Activated naive CD8-positive, alpha-beta T cell (primary cell): ENCODE data around the gene SH3BP2.
A peak's percentile ranks its signal among the peaks of the same experiment; 100 is the strongest.

Source experiments
- H3K27ac Mint-ChIP-seq: one replicate; pipeline ENCODE4 v1.8.0; 2021; ENCODE audit warnings: mixed read lengths
- H3K27me3 Mint-ChIP-seq: one replicate; pipeline ENCODE4 v1.8.0; 2021; ENCODE audit warnings: mixed read lengths
- H3K36me3 Mint-ChIP-seq: one replicate; pipeline ENCODE4 v1.8.0; 2021; ENCODE audit warnings: mixed read lengths
- H3K4me1 Mint-ChIP-seq: one replicate; pipeline ENCODE4 v1.8.0; 2021; ENCODE audit warnings: low read depth, mixed read lengths
- H3K4me3 Mint-ChIP-seq: one replicate; pipeline ENCODE4 v1.8.0; 2021; ENCODE audit warnings: mild to moderate bottlenecking, mixed read lengths
- H3K9me3 Mint-ChIP-seq: one replicate; pipeline ENCODE4 v1.8.0; 2021; ENCODE audit warnings: low read depth, mixed read lengths

SH3BP2 gene

GRCh38 chr4:2794486-2795299, 1.8 kb downstream of the SH3BP2 start:
- Mint-ChIP-seq H3K27ac (no peak overlapping the region), H3K36me3 (no peaks in the 10 kb centered on the region), H3K4me1 (peaks cover 44% of the 10 kb centered on the region)

GRCh38 chr4:2795300-2795892, 2.5 kb downstream of the SH3BP2 start:
- Mint-ChIP-seq H3K36me3 (no peaks in the 10 kb centered on the region), H3K4me3 (no peak overlapping the region), H3K9me3 (no peaks in the 10 kb centered on the region), H3K4me1 (peaks cover 48% of the 10 kb centered on the region), H3K27me3 (no peaks in the 10 kb centered on the region), H3K27ac (no peak overlapping the region)

More at GRCh38 chr4:2794486-2795299, 1.8 kb downstream of the SH3BP2 start:
- Mint-ChIP-seq H3K27me3 (no peaks in the 10 kb centered on the region), H3K9me3 (no peaks in the 10 kb centered on the region), H3K4me3 (peak overlapping the region; percentile 88)

GRCh38 chr4:2795893-2796848, 3.3 kb downstream of the SH3BP2 start:
- H3K4me1 Mint-ChIP-seq: peaks cover 50% of the 10 kb centered on the region
- no peak overlapping the region for H3K27ac Mint-ChIP-seq
- no peak overlapping the region for H3K4me3 Mint-ChIP-seq
- H3K27me3 Mint-ChIP-seq: no peaks in the 10 kb centered on the region
- no peaks in the 10 kb centered on the region for H3K9me3 Mint-ChIP-seq
- H3K36me3 Mint-ChIP-seq: no peaks in the 10 kb centered on the region

- Mint-ChIP-seq H3K27me3 (no peaks in the 10 kb centered on the region), H3K36me3 (no peaks in the 10 kb centered on the region), H3K9me3 (no peaks in the 10 kb centered on the region), H3K4me1 (peaks cover 52% of the 10 kb centered on the region), H3K27ac (no peak overlapping the region), H3K4me3 (no peak overlapping the region)
Measured at GRCh38 chr4:2796849-2797544, 4.1 kb downstream of the SH3BP2 start.

- Mint-ChIP-seq H3K9me3 (no peaks in the 10 kb centered on the region), H3K27me3 (no peaks in the 10 kb centered on the region), H3K36me3 (no peaks in the 10 kb centered on the region), H3K27ac (peak overlapping the region; percentile 81), H3K4me1 (peaks cover 52% of the 10 kb centered on the region), H3K4me3 (peak overlapping the region; percentile 75)
Measured at GRCh38 chr4:2797545-2798305, 4.8 kb downstream of the SH3BP2 start.

- no peaks in the 10 kb centered on the region for H3K27me3 Mint-ChIP-seq
- H3K36me3 Mint-ChIP-seq: no peaks in the 10 kb centered on the region
- no peaks in the 10 kb centered on the region for H3K9me3 Mint-ChIP-seq
- peaks cover 50% of the 10 kb centered on the region for H3K4me1 Mint-ChIP-seq
- peak overlapping the region; percentile 75 for H3K4me3 Mint-ChIP-seq
- peak overlapping the region; percentile 81 for H3K27ac Mint-ChIP-seq
Measured at GRCh38 chr4:2798399-2799223, 5.7 kb downstream of the SH3BP2 start.

GRCh38 chr4:2799224-2799911, 6.5 kb downstream of the SH3BP2 start:
- no peaks in the 10 kb centered on the region for H3K27me3 Mint-ChIP-seq
- H3K27ac Mint-ChIP-seq: peak overlapping the region; percentile 64
- H3K36me3 Mint-ChIP-seq: no peaks in the 10 kb centered on the region
- no peaks in the 10 kb centered on the region for H3K9me3 Mint-ChIP-seq
- peaks cover 44% of the 10 kb centered on the region for H3K4me1 Mint-ChIP-seq
- H3K4me3 Mint-ChIP-seq: peak overlapping the region; percentile 73

GRCh38 chr4:2799971-2800690, 7.2 kb downstream of the SH3BP2 start:
- H3K27me3 Mint-ChIP-seq: no peaks in the 10 kb centered on the region
- H3K9me3 Mint-ChIP-seq: no peaks in the 10 kb centered on the region
- peak overlapping the region; percentile 70 for H3K4me3 Mint-ChIP-seq
- H3K36me3 Mint-ChIP-seq: no peaks in the 10 kb centered on the region
- H3K4me1 Mint-ChIP-seq: peaks cover 36% of the 10 kb centered on the region
- peak overlapping the region; percentile 54 for H3K27ac Mint-ChIP-seq

GRCh38 chr4:2800691-2801596, 8.1 kb downstream of the SH3BP2 start:
- H3K4me3 Mint-ChIP-seq: peak overlapping the region; percentile 38
- no peaks in the 10 kb centered on the region for H3K27me3 Mint-ChIP-seq
- H3K27ac Mint-ChIP-seq: peak overlapping the region; percentile 28
- no peaks in the 10 kb centered on the region for H3K36me3 Mint-ChIP-seq
- H3K4me1 Mint-ChIP-seq: peaks cover 32% of the 10 kb centered on the region
- no peaks in the 10 kb centered on the region for H3K9me3 Mint-ChIP-seq

- H3K4me1 Mint-ChIP-seq: peaks cover 25% of the 10 kb centered on the region
- no peak overlapping the region for H3K4me3 Mint-ChIP-seq
- no peaks in the 10 kb centered on the region for H3K36me3 Mint-ChIP-seq
- H3K27ac Mint-ChIP-seq: no peak overlapping the region
- H3K9me3 Mint-ChIP-seq: no peaks in the 10 kb centered on the region
- H3K27me3 Mint-ChIP-seq: no peaks in the 10 kb centered on the region
Measured at GRCh38 chr4:2802618-2803531, 10.0 kb downstream of the SH3BP2 start.
